SIG-M5 treated with dmso at 0.1 percent for 504 hours (cell line): ENCODE results near the gene COL27A1.

Source experiments
- DNase-seq: peaks from one replicate; lab custom pipeline; 2025; ENCODE audit not compliant: unreplicated experiment; lab: John Stamatoyannopoulos, UW

COL27A1 gene

GRCh38 chr9:114155263-114155994, at the start of gene COL27A1:
Gene COL27A1 (plus strand): TSS chr9:114155537. CDS start chr9:114155951, 414 bp downstream.
- DNase-seq = peak; percentile 74

DNA sequence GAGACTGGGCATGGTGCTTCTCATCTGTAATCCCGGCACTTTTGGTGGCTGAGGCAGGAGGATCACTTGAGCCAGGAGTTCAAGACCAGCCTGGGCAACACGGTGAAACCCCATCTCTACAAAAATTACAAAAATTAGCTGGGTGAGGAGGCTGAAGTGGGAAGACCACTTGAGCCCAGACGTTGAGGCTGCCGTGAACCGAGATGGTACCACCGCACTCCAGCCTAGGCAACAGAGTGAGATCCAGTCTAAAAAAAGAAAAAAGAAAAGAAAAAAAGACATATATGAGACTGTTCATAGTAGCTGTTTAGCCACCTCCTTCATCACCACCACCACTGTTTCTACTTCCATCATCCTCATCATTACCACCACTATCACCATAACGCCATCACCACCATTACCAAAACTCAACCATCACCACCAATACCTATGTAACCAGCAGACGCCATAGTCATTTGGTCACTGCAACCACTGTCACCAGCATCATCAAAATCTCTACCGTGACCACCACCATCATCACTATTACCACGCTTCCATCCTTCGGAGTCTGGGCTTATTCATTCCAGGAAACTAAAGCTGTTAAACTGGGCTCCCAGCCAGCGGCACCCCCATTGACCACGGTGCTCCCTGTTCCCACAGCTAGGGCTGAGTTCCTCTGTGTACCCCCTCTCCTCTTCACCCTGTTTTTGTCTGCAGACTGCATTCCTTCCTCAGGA, 47.9 kb upstream of the COL27A1 start:
- no peak for DNase-seq

DNA sequence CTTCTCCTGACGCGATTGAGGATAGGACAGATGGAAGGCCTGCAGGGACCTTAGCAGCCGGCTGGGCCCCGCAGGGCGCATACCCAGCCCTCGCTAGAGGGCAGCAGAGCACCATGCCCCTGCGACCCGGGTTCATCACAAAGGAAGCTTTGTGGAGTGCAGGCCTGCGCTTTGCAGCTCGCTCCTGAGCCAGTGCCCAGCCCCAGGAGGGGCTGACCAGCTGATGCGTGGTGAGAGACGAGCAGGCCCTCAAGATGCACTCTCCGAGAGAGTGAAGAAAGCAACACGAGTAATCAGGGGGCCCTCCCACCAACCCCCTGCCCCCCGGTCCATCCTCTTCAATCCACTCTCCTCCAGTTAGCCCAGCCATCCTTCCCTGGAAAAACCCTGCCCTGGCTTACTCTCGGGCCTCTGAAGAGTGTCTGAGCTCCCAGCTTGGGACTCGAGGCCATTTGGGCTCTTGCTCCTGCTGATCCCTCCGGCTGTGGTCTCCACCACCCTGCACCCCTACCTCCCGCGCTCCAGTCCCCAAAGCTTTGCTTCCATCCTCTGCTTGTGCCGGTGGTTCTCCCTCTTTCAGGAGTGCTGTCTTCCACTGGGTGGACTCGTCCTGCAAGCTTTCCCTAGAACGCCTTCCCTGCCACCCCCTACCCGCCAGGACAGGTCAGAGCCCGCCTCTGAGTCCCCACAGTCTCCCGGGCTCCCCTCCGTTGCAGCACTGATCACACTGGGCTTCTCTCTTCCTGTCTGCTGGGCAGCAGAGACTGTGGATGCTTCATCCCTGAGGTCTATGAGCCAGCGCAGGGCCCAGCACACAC, 47.1 kb upstream of the COL27A1 start:
- peak; percentile 67 for DNase-seq

- DNase-seq = no peak
These were observed 46.2 kb upstream of the COL27A1 start for GRCh38 chr9:114109124-114109523.

DNA sequence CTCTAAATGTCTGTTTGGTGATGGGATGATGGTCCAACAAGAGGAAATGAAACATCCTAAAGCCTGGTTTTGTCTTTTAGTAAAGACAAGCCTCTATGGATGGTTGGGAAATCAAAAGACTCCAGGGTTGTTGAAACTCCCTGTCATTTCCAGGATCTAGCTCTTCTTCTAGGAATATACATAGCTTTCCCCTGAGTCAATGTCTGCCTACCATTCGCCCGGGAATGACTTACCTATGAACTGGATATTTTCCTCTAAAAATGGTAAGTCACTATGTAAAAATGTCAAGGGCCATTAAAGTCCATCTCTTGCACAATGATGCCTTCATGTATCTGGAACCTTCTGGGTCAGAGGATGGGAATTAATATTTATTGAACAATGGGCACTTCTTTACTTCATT, 45.2 kb upstream of the COL27A1 start:
- no peak for DNase-seq

- no peak for DNase-seq
These were observed 43.0 kb upstream of the COL27A1 start for GRCh38 chr9:114112325-114112724.

GRCh38 chr9:114112778-114113584, 42.4 kb upstream of the COL27A1 start:
- no peak for DNase-seq

DNA sequence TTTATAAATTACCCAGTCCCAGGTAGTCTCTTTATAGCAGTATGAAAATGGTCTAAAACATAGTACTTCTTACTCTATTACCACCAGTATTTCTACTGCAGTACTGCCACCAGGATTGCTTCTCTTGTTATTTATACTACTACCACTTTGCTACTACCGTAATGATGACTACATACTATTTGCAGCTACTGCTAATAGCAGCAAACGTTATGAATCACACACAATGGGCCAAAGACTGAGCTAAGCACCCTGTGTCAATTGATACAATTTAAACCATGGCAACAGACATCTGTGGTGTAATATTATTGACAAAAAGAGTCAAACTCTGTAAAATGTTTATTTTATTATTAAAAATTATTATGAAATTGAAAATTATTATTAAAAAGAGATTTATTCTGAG, 41.0 kb upstream of the COL27A1 start:
- no peak for DNase-seq

DNA sequence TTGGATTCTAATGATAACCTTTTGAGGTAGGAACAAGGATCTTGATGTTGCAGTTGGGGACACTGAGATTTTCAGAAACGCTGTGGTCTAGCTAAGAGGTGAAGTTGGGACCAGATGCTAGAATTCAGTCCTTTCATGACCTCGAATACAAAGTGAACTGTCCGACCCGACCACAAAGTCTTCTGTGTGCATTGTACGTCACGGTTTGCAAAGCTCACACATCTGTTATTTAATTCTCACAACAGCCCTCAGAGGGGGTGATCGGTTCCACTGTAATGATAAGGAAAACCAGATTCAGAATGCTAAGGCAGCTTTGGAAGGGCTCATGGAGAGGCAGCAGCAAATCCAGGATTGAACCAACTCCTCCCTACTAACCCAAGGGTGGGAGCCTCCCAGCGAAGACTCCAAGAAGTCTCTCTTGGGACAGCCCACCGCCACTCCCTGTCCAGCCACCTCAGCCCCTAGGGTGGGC, 39.6 kb upstream of the COL27A1 start:
- no peak for DNase-seq

DNA sequence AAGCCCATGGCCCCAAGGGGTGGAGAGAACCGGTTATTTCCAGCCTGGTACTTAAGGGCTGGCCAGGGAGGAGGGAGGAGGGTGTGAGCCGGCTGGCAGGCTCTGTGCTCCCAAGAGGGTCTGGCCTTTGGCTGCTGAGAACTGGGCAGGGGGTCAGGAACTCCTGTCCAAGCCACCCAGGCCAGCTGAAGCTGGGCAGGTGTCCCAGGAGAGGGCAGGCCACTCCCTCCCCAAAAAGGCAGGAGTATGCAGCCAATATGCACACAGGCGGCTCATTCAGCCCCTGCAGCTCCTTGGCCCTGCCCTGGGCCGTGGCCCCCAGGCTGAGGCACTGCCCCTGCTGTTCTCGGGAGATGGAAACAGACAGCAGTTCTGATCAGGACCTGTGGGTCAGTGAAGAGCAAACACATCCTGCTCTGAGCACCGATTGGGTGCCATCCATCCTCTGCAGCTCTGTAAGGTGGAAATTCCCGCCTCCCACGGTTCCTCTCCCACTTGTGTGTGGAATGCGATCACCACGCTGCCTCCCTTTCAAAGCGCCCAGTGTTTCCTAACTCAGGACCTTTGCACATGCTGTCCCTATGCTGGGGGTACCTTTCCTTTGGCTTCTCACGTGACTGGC, 39.1 kb upstream of the COL27A1 start:
- no peak for DNase-seq

GRCh38 chr9:114117614-114117995, 37.7 kb upstream of the COL27A1 start:
- no peak for DNase-seq

- DNase-seq = no peak
These were observed 37.1 kb upstream of the COL27A1 start for GRCh38 chr9:114117996-114118830.

DNA sequence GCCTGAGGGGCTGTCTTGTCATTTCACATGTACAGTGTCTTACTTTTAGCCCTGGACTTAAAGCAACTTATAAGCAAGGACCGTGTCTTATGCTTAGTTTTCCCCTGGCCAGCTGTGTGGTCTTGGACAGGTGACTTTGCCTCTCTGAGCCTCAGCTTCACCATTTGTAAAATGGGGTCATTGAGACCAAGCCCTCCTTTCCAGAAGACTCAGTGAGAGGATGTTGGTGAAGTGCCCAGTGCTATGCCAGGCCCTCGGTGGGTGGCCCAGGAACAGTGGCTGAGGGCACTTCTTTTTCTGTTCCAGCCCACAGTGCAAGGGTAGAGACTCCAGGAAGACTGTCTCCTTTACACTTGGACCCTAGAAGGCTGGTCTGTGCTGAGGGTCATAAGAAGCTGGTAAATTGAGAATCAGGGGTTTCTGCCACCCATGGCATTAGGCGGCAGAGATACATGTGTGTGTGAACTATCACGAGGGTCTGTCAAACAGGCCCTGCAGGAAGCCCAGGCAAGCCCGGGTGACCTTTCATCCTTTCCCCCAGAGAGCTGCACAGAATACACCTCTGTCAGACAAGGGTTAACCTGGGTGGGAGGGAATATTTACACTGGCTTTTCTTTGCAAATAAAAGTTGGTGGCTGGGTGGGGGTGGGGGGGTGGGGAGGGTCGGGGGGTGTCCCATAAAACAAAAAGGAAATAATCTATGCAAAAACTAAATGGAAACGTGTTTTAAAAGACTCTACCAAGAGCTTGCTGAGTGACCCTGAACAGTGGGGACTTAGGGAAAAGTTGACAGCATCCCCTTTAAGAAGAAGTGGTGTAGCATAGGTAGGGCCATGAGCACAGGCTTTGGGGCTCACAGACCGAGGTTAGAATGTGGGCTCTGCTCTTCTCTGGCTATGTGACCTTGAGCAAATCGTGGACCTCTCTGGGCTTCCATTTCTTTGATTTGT, 35.8 kb upstream of the COL27A1 start:
- no peak for DNase-seq

DNA sequence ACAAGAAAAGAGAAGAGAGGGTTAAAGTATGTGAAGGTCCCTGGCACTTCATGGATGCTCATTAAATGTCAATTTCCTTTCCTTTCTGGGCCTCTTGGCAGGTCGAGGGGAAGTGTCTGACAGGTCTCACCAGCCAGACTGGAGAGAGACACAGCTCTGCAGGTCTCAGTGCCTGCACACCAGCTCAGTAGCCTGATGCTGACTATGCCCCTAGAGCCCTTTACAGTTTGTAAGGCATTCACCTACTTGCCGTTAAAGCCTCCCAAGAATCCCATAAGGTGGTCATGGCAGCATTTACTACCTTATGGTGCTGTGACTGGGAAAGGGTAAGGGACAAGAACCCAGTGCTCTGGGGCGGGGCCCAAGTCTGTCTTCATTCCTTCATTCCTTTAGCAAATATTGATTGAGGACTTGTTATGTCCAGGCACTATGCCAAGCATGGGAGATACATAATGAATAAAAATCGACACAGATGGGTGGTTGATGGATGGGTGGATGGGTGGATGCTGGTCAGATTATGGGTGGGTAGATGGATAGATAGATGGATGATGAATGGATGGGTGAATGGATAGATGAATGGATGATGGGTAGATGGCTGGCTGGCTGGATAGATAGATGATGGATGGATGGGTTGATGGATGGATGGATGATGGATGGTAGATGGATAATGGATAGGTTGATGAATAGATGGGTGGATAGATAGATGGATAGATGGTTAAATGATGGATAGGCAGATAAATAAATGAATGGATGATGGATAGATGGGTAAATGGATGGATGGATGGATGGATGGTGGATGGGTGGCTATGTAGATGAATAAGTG, 34.9 kb upstream of the COL27A1 start:
- no peak for DNase-seq

DNA sequence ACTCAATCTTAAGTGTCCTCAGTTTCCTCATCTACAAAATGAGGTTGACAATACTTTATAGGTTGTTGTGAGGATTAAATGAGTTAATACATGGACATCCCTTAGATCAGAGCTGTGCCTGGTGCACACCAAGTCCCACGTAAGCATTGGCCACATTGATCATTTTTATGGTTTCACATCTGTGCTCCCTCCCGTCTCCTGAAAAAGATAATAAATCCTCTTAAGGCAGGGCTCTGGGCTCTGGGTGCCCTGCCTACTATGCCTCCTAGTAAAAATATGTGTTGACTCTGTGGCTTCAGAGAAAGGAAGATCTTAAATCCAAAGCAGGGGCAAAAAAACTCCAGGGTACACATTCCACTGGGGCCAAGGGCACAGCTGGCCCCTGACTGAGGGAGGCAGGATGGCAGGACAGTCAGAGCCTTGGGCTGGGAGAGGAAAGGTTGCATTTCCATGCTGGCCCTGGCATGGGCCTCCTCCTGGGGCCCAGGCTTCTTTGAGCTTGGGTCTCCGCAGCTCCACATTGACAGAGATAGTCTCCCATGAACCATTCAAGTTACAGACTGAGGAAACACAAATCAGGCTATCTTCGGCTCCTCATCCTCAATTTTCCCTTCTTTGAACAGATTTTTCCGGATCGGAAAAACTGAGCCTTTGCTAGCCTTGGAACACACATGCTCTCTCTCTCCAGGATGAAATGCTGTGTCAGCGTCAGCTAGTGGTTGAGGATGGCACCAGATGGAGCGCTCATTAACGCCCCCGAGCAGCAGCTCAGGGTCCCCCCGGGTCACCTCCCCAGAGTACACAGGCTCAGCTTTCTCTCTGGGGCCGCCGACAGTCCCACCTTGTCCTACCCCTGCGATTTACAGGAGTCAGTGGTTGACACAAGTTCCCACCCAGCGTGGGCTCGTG, 33.9 kb upstream of the COL27A1 start:
- DNase-seq = no peak
